Ishikawa (cell line): ENCODE data around the gene TMEM252.

ENCODE experiments used
- CEBPB ChIP-seq: IDR thresholded peaks from 2 replicates; pipeline ENCODE4 v1.6.1; 2012
- CREB1 ChIP-seq: IDR thresholded peaks from 2 replicates; pipeline ENCODE4 v1.6.1; 2012; ENCODE audit warnings: low read depth
- EGR1 ChIP-seq: IDR thresholded peaks from 2 replicates; pipeline ENCODE4 v1.6.1; 2012
- EP300 ChIP-seq: IDR thresholded peaks from 2 replicates; pipeline ENCODE4 v1.6.1; 2012; ENCODE audit warnings: borderline replicate concordance
- FOXM1 ChIP-seq: IDR thresholded peaks from 2 replicates; pipeline ENCODE4 v1.6.1; 2012; ENCODE audit warnings: low read depth, borderline replicate concordance
- NFIC ChIP-seq: IDR thresholded peaks from 2 replicates; pipeline ENCODE4 v1.6.1; 2012
- RAD21 ChIP-seq: IDR thresholded peaks from 2 replicates; pipeline ENCODE4 v1.6.1; 2012; ENCODE audit warnings: low read depth
- TAF1 ChIP-seq: IDR thresholded peaks from 2 replicates; pipeline ENCODE4 v1.6.1; 2012; ENCODE audit warnings: low read depth, mild to moderate bottlenecking
- TCF12 ChIP-seq: IDR thresholded peaks from 2 replicates; pipeline ENCODE4 v1.6.1; 2012; ENCODE audit warnings: low read depth
- TEAD4 ChIP-seq: IDR thresholded peaks from 2 replicates; pipeline ENCODE4 v1.6.1; 2012
- YY1 ChIP-seq: IDR thresholded peaks from 2 replicates; pipeline ENCODE4 v1.6.1; 2012; ENCODE audit warnings: low read depth
- ZBTB7A ChIP-seq: IDR thresholded peaks from 2 replicates; pipeline ENCODE4 v1.6.1; 2012; ENCODE audit warnings: low read depth
- TF ChIP-seq, protein P1 (sequence below): IDR thresholded peaks from 2 replicates; pipeline ENCODE4 v1.6.1; 2012
- TF ChIP-seq, protein P2 (sequence below): IDR thresholded peaks from 2 replicates; pipeline ENCODE4 v1.6.1; 2012; ENCODE audit warnings: low read depth, mild to moderate bottlenecking
- TF ChIP-seq, protein P3 (sequence below): IDR thresholded peaks from 2 replicates; pipeline ENCODE4 v1.6.1; 2012

TMEM252 gene

DNA sequence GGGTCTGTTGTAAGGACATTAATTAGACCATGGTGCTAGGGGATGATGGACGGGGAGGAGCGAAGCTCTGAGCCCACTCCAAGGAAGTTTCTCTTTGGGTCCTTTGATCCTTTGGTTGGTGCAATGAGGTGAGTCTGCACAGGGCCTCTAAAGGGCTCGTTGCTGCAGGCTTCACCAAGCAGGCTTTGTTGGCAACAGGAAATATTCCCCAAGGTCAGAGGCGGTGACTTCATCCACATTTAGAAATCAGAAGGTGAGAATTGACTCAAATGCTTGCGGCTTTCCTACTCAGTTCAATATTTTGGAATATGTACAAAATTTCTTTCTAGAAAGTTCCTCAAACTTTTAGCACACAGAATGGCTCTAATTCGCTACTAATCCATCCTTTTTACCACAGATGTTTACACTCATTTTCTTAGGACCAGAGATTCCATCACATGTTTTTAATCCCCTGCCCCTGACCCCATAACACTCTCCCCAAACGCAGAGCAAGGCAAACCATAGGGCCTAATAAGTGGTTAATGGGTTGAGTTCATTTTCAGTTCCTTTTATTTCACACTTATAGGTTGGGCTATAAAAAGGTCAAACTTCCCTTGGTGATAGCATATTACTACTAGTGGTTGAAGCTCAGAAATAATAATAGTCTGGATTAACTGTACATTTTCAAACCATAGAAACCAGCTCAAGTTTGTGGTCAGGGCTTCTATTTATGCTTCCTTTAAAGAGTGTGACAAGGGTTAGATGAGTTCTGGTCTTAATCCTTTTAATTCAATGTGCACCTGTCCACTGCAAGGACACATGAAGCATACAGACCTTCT is 37.3 kb upstream of the TMEM252 start:
- no peak for TF ChIP-seq EGR1
- TF ChIP-seq CREB1: no peak
- no peak for TF ChIP-seq ZBTB7A
- TF ChIP-seq, protein P1, sequence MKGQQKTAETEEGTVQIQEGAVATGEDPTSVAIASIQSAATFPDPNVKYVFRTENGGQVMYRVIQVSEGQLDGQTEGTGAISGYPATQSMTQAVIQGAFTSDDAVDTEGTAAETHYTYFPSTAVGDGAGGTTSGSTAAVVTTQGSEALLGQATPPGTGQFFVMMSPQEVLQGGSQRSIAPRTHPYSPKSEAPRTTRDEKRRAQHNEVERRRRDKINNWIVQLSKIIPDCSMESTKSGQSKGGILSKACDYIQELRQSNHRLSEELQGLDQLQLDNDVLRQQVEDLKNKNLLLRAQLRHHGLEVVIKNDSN: no peak
- no peak for TF ChIP-seq CEBPB
- TF ChIP-seq YY1: no peak
- TF ChIP-seq NFIC: no peak
- TF ChIP-seq, protein P2, sequence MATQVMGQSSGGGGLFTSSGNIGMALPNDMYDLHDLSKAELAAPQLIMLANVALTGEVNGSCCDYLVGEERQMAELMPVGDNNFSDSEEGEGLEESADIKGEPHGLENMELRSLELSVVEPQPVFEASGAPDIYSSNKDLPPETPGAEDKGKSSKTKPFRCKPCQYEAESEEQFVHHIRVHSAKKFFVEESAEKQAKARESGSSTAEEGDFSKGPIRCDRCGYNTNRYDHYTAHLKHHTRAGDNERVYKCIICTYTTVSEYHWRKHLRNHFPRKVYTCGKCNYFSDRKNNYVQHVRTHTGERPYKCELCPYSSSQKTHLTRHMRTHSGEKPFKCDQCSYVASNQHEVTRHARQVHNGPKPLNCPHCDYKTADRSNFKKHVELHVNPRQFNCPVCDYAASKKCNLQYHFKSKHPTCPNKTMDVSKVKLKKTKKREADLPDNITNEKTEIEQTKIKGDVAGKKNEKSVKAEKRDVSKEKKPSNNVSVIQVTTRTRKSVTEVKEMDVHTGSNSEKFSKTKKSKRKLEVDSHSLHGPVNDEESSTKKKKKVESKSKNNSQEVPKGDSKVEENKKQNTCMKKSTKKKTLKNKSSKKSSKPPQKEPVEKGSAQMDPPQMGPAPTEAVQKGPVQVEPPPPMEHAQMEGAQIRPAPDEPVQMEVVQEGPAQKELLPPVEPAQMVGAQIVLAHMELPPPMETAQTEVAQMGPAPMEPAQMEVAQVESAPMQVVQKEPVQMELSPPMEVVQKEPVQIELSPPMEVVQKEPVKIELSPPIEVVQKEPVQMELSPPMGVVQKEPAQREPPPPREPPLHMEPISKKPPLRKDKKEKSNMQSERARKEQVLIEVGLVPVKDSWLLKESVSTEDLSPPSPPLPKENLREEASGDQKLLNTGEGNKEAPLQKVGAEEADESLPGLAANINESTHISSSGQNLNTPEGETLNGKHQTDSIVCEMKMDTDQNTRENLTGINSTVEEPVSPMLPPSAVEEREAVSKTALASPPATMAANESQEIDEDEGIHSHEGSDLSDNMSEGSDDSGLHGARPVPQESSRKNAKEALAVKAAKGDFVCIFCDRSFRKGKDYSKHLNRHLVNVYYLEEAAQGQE: no peak
- no peak for TF ChIP-seq TCF12
- TF ChIP-seq RAD21: no peak
- TF ChIP-seq EP300: no peak
- no peak for TF ChIP-seq FOXM1
- TF ChIP-seq TEAD4: no peak

DNA sequence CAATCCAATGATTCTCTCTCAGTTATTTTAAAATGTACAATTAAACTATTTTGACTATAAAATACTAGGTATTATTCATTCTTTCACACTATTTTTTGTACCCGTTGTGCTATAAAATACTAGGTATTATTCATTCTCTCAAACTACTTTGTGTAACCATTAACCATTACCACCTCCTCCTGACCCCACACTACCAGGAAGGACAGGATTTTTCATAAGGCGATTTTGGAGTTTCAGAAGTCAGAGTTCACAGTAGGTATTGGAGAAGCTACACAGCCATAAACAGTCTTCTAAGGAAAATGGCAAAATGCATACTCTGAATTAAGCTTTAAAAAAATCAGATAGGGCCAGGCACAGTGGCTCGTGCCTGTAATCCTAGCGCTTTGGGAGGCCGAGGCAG is 35.1 kb upstream of the TMEM252 start:
- TF ChIP-seq CEBPB (no peak), RAD21 (no peak), EP300 (no peak), CREB1 (no peak), TCF12 (no peak), EGR1 (no peak), ZBTB7A (no peak), TAF1 (no peak), NFIC (no peak), YY1 (no peak), TEAD4 (no peak)
- TF ChIP-seq, protein P1: no peak
- TF ChIP-seq, protein P3, sequence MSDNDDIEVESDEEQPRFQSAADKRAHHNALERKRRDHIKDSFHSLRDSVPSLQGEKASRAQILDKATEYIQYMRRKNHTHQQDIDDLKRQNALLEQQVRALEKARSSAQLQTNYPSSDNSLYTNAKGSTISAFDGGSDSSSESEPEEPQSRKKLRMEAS: no peak
- TF ChIP-seq, protein P2: no peak

GRCh38 chr9:68574150-68574549 is 33.5 kb upstream of the TMEM252 start:
- TF ChIP-seq CREB1 (no peak), YY1 (no peak), ZBTB7A (no peak), RAD21 (no peak), TEAD4 (no peak), EGR1 (no peak), CEBPB (no peak), FOXM1 (no peak), TAF1 (no peak), NFIC (no peak), TCF12 (no peak), EP300 (no peak)
- TF ChIP-seq, protein P3: no peak
- TF ChIP-seq, protein P2: no peak
- TF ChIP-seq, protein P1: no peak
